GM12801 (cell line): ENCODE measurements around the gene MRM2.

Experiments
- TF ChIP-seq, protein P1 (sequence below): IDR thresholded peaks from one replicate; pipeline ENCODE4 v1.5.1; 2011; ENCODE audit warnings: control low read depth; ENCODE audit not compliant: insufficient read length; ENCODE audit errors: extremely low read depth

The MRM2 gene

DNA sequence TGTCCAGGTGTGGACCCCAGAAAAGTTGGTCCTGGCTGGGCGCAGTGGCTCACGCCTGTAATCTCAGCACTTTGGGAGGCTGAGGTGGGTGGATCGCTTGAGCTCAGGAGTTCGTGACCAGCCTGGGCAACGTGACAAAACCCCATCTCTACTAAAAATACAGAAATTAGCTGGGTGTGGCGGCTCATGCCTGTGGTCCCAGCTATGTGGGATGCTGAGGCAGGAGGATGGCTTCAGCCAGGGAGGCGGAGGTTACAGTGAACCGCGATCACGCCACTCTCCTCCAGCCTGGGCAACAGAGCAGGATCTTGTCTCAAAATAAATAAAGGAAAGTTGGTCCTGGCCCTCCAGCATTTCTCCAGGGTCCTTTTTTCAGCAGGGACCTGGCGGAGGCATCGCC, 1.5 kb upstream of the MRM2 start:
- TF ChIP-seq, protein P1, sequence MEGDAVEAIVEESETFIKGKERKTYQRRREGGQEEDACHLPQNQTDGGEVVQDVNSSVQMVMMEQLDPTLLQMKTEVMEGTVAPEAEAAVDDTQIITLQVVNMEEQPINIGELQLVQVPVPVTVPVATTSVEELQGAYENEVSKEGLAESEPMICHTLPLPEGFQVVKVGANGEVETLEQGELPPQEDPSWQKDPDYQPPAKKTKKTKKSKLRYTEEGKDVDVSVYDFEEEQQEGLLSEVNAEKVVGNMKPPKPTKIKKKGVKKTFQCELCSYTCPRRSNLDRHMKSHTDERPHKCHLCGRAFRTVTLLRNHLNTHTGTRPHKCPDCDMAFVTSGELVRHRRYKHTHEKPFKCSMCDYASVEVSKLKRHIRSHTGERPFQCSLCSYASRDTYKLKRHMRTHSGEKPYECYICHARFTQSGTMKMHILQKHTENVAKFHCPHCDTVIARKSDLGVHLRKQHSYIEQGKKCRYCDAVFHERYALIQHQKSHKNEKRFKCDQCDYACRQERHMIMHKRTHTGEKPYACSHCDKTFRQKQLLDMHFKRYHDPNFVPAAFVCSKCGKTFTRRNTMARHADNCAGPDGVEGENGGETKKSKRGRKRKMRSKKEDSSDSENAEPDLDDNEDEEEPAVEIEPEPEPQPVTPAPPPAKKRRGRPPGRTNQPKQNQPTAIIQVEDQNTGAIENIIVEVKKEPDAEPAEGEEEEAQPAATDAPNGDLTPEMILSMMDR = no peak

DNA sequence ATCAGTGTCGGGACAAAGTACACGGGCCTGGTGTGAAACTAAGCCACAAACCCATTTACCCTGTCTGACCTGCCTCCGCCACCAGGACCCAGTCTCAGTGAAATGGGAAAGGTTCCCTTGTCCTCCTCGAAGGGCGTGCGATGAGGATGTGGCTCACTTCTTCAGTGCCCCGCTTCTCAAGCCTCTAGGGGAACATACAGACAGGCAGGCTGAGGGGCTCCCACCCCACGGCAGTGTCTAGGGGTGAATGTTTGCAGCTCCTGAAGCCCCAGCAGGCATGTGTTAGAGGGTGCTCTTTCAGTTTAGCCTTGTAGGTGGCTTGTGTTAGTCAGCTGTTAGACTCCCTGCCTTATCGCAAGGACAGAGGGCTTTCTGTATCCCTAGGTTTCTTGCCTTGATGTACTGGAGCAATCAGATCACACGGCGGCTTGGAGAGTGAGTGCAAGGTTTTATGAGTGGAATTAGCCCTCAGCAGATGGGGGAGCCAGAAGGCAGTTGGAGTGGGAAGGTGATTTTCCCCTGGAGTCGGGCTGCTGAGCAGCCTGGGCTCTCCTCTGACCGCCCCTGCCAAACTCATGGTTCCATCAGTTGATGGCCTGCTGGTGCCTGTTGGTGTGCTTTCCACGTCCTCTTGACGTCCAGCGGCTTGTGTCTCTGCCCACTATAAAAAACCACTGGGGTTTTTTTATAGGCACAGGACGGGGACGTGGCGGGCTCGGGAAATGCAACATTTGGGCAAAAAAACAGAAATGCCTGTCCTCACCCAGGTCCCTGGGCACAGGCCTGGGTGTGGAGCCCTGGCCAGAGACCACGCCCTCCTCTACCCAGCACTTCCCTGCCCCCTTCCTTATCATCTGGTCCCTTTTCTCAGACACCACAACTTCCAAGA, 780 bp upstream of the MRM2 start:
- TF ChIP-seq, protein P1 = no peak

GRCh38 chr7:2239242-2239641, 2.8 kb downstream of the MRM2 start:
- TF ChIP-seq, protein P1 = no peak

- TF ChIP-seq, protein P1 = no peak
These were observed 4.8 kb downstream of the MRM2 start for GRCh38 chr7:2237109-2237602.

DNA sequence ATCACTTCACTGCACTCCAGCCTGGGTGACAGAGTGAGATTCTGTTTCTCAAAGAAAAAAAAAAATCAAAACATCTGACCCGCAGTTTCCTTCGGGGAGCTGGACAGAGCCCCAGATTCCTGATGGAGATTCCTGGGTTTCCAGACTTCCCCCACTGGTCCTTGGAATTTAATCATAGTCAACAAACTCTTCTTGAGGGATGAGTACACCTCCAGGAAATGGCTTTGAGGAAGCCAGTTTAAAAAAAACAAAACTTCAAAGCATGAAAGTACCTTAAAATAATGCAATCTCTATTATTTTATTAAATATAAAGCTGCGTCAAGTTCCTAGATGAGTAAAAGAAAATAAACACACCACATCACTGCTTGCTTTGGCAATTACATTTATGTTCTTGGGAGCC, 8.1 kb downstream of the MRM2 start:
- TF ChIP-seq, protein P1 = no peak

GRCh38 chr7:2232766-2233520, 9.1 kb downstream of the MRM2 start, which contains the start of gene MAD1L1:
TSS of gene MAD1L1 (minus strand) at chr7:2232945. CDS start at chr7:2230133, 2,812 bp downstream.
- TF ChIP-seq, protein P1 = no peak
